Endothelial cell of umbilical vein (primary cell): ENCODE results near the gene CEP170. TPM values are rescaled to one million over a fixed set of nuclear protein-coding genes. Genes with fewer than 3 reads are reported as not detected.

Experiments used
- BruUV-seq: library from RNA; stranded (reverse); fragments of 400-500 nt; replicated peaks from 2 replicates; lab custom pipeline; 2021; lab: Mats Ljungman, UMichigan
- CTCF ChIA-PET: fragments of 300-600, 350-600 bp; sonication (Branson Sonifier 250); formaldehyde crosslinking; loops from one replicate; lab custom pipeline; 2021; ENCODE audit warnings: antibody characterized with exemption, inconsistent platforms; lab: Charles Lee
- POLR2A ChIA-PET: fragments of 300-600, 350-600 bp; sonication (Branson Sonifier 250); formaldehyde crosslinking; loops from one replicate; lab custom pipeline; 2021; ENCODE audit warnings: antibody characterized with exemption, inconsistent platforms; lab: Charles Lee
- DNase-seq: peaks from one replicate; pipeline ENCODE4 v3.0.0-alpha.2; 2011; ENCODE audit warnings: low read depth, low spot score
- FAIRE-seq: peaks from 2 replicates; lab custom pipeline; 2011; peaks lifted over from hg19 to GRCh38; lab: Jason Lieb, UNC
- H2AFZ ChIP-seq: 2 replicates; pipeline ENCODE4 v1.6.0; 2012; ENCODE audit warnings: low read depth, low read length, control low read depth, inconsistent platforms
- H3K27ac ChIP-seq: 2 replicates; pipeline ENCODE4 v1.5.1; 2011; ENCODE audit warnings: low read depth, mild to moderate bottlenecking, control low read depth, low read length, moderate library complexity; ENCODE audit not compliant: insufficient read depth
- H3K27me3 ChIP-seq, 2 experiments: 2 replicates each; pipeline versions ENCODE4 v1.6.0 to v1.6.1; 2011; ENCODE audit warnings: low read length in 2 of 2, mixed read lengths in 1 of 2; ENCODE audit not compliant: control insufficient read depth in 2 of 2, insufficient read depth in 2 of 2
- H3K36me3 ChIP-seq, 2 experiments: 2 replicates in 1 of 2; 3 replicates in 1 of 2; pipeline ENCODE4 v1.5.1; 2011; ENCODE audit warnings: low read length in 2 of 2, mild to moderate bottlenecking in 1 of 2, moderate library complexity in 1 of 2; ENCODE audit not compliant: control insufficient read depth in 2 of 2, insufficient read depth in 2 of 2; ENCODE audit errors: extremely low read depth in 1 of 2
- H3K4me1 ChIP-seq: 3 replicates; pipeline ENCODE4 v1.5.1; 2011; ENCODE audit warnings: mild to moderate bottlenecking, low read length; ENCODE audit not compliant: control insufficient read depth, insufficient read depth; ENCODE audit errors: extremely low read depth
- H3K4me2 ChIP-seq: 2 replicates; pipeline ENCODE4 v1.6.1; 2011; ENCODE audit warnings: low read length, control low read depth, mixed read lengths; ENCODE audit not compliant: insufficient read depth
- H3K4me3 ChIP-seq, 3 experiments: fragments of 200-600 bp in 1 of 3; sonication (generic), shearing (Covaris generic) in 1 of 3; replicated peaks in 1 of 3; 2 replicates each; pipeline ENCODE4 v1.5.1; 2011 to 2016; ENCODE audit warnings: control low read depth in 3 of 3, low read length in 3 of 3, mild to moderate bottlenecking in 2 of 3, inconsistent platforms in 1 of 3, low read depth in 1 of 3, moderate library complexity in 1 of 3; ENCODE audit not compliant: insufficient read depth in 1 of 3
- H3K79me2 ChIP-seq: 2 replicates; pipeline ENCODE4 v1.6.0; 2012; ENCODE audit warnings: low read length, inconsistent platforms; ENCODE audit not compliant: control insufficient read depth, insufficient read depth
- H3K9ac ChIP-seq: replicated peaks from 2 replicates; pipeline ENCODE3; 2011; ENCODE audit warnings: low read length, control low read depth; ENCODE audit not compliant: insufficient read depth; ENCODE audit errors: extremely low read depth
- H3K9me1 ChIP-seq: replicated peaks from 3 replicates; pipeline ENCODE4 v1.6.0; 2011; ENCODE audit warnings: mild to moderate bottlenecking, low read length; ENCODE audit not compliant: control insufficient read depth, insufficient read depth; ENCODE audit errors: extremely low read depth
- H3K9me3 ChIP-seq: replicated peaks from 2 replicates; pipeline ENCODE4 v1.5.1; 2012; ENCODE audit warnings: low read length, inconsistent platforms; ENCODE audit not compliant: control insufficient read depth, insufficient read depth
- H4K20me1 ChIP-seq: replicated peaks from 2 replicates; pipeline ENCODE3; 2011; ENCODE audit warnings: mild to moderate bottlenecking, low read length; ENCODE audit not compliant: control insufficient read depth, insufficient read depth; ENCODE audit errors: extremely low read depth
- EZH2 ChIP-seq: IDR thresholded peaks from 2 replicates; pipeline ENCODE4 v1.6.1; 2012; ENCODE audit warnings: borderline replicate concordance, low read depth, mild to moderate bottlenecking, moderate library complexity, low read length, inconsistent platforms; ENCODE audit not compliant: severe bottlenecking
- FOS ChIP-seq: IDR thresholded peaks from 2 replicates; pipeline ENCODE4 v1.6.1; 2011; ENCODE audit warnings: mild to moderate bottlenecking, low read length, moderate library complexity, borderline replicate concordance; ENCODE audit not compliant: insufficient read depth
- GATA2 ChIP-seq: IDR thresholded peaks from 2 replicates; pipeline ENCODE4 v1.7.0; 2011; ENCODE audit warnings: low read depth, mild to moderate bottlenecking, moderate library complexity, mixed read lengths, low read length; ENCODE audit not compliant: insufficient read length, insufficient read depth
- JUN ChIP-seq: IDR thresholded peaks from 2 replicates; pipeline ENCODE4 v1.6.1; 2011; ENCODE audit warnings: borderline replicate concordance, low read depth; ENCODE audit not compliant: insufficient read length, insufficient read depth
- MYC ChIP-seq: IDR thresholded peaks from one replicate; pipeline ENCODE4 v1.6.1; 2011; ENCODE audit warnings: mild to moderate bottlenecking, low read depth, low read length
- POLR2A ChIP-seq: IDR thresholded peaks from 2 replicates; pipeline ENCODE4 v1.6.1; 2012; ENCODE audit warnings: low read depth, mild to moderate bottlenecking, control low read depth, low read length
- POLR2AphosphoS5 ChIP-seq: IDR thresholded peaks from 2 replicates; pipeline ENCODE4 v1.6.1; 2012; ENCODE audit warnings: low read depth, mild to moderate bottlenecking, control low read depth, low read length, moderate library complexity; ENCODE audit not compliant: insufficient read depth
- dilution Hi-C: fragments of 300-500 bp; cut with MboI; formaldehyde crosslinking; loops from one replicate; pipeline ENCODE4 v1.15.0; 2019; ENCODE audit warnings: low sequenced_read_pairs; ENCODE audit not compliant: extremely low pct_ligation_motif_present
- intact Hi-C: fragments of 100-400 bp; cut with micrococcal nuclease; formaldehyde crosslinking; loops from one replicate; pipeline ENCODE4 v1.10.0; 2022
- polyA plus RNA-seq, 4 experiments: library from polyadenylated mRNA; depleted of rRNA in 3 of 4; stranded (reverse) in 3 of 4; unstranded in 1 of 4; fragments of >200 nt; gene quantifications; 2 replicates each; pipeline versions ENCODE4 v1.2.1 to v1.2.3, GENCODE V29; 2011 to 2012; ENCODE audit warnings: missing spikeins in 1 of 4
- total RNA-seq: library from RNA; stranded (reverse); gene quantifications from 2 replicates; pipeline ENCODE4 v1.2.3, GENCODE V29; 2021
- TF ChIP-seq, protein P1 (sequence below): IDR thresholded peaks from 2 replicates; pipeline ENCODE4 v1.6.1; 2011; ENCODE audit not compliant: insufficient read depth, insufficient read length
- TF ChIP-seq, protein P2 (sequence below), 2 donors: IDR thresholded peaks; 1 replicate in 1 of 2; 2 replicates in 1 of 2; pipeline ENCODE4 v1.5.1; 2011; ENCODE audit warnings: low read length in 2 of 2, mild to moderate bottlenecking in 2 of 2, moderate library complexity in 2 of 2, control low read depth in 1 of 2, inconsistent platforms in 1 of 2, low read depth in 1 of 2; ENCODE audit not compliant: insufficient read depth in 1 of 2; ENCODE audit errors: extremely low read depth in 1 of 2

Gene CEP170
- total and polyA plus RNA-seq, 2 donors (not counting 3 experiments of a cell fraction or from before 2014, with no cell fraction given), result 49.6 to 225 TPM

DNA sequence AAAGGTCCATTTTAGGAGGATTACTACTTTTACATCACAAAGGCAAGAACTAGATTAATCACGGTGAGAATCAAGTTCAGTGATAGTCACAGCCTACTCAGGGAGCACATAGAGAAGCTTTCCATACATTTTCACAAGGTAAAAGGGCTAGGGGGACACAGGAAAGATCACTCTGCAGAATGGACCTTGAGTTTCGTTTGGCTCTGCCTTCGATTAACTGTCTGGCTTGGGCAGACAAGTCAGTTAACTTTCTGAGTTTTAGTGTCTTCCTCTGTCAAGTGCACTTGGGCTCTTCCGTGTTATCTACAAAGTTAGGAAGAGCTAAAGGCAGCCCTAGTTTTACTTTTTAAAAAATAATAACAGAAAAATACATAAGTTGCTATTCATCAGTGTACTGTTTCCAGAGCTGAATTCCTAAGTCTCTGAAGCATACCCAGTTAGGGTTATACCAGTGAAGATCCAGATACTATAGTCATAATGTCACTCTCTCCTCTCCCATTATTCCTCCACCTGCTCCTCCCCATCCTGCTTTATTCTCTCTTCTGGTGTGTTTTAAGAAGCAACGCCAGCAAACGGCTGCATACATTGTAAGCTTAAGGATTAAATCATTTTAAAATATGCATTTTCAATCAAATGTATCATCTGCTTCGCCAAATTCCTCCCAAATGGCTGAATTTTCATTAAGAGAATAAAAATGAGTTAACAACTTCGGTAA is 1.7 kb downstream of the CEP170 start:
- intact Hi-C loops, result loop anchor here (10.0 kb wide), 1 partner anchor 79 kb away; no protein-coding TSS in a partner anchor
- dilution Hi-C loops, result no loop called here
- no TSS peak for BruUV-seq
- TF ChIP-seq POLR2AphosphoS5 (peak; percentile 18), GATA2 (no peak)
- H3K9me3 ChIP-seq, result no peaks in the 10 kb centered on the region
- peaks cover 3% of the 10 kb centered on the region for H4K20me1 ChIP-seq
- no peaks in the 10 kb centered on the region for H3K9me1 ChIP-seq
- DNase-seq (peak; percentile 51), FAIRE-seq (no peak)
- H3K4me3 ChIP-seq, result peak overlapping the region; percentile 55 to 97 (median 93)
- H3K4me2 ChIP-seq, result peak overlapping the region; percentile 98
- peak overlapping the region; percentile 72 for H3K27ac ChIP-seq
- POLR2A ChIA-PET, result no interaction called here
- H3K36me3 ChIP-seq, result no peaks in the 10 kb centered on the region
- peaks cover 90% of the 10 kb centered on the region for H3K79me2 ChIP-seq
- peaks cover 46% of the 10 kb centered on the region for H3K4me1 ChIP-seq
- H3K27me3 ChIP-seq, result no peaks in the 10 kb centered on the region
- H2AFZ ChIP-seq, result no peak overlapping the region
- H3K9ac ChIP-seq, result peak overlapping the region; percentile 94
- CTCF ChIA-PET, result interaction anchor here (0.9 kb wide), 1 partner anchor 69 kb away, joined by 3 read pairs; no protein-coding TSS in a partner anchor

DNA sequence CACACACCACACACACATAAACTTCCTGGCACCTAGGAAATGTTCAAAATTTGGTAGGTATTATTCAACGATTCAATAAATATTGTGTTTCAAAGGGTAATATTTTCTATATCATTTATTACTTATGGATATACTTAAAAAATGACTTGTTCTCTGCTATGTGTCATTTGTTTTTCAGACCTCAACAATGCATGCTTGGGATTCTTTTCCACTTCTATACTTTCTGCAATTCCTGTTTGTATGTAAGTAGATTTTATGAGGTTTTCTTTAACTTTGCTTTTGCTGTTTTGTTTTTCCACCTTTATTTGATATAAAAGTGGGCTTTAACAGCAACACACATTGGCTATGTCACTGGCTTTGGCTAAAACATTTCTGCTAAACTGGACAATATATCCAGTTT is 3.5 kb downstream of the CEP170 start:
- dilution Hi-C loops (no loop called here), intact Hi-C loops (loop anchor here (10.0 kb wide), 1 partner anchor 77 kb away; no protein-coding TSS in a partner anchor)
- peaks cover 12% of the 10 kb centered on the region for H4K20me1 ChIP-seq
- CTCF ChIA-PET, result interaction anchor here (1.5 kb wide), 1 partner anchor 43 kb away, joined by 3 read pairs; no protein-coding TSS in a partner anchor
- POLR2A ChIA-PET, result no interaction called here
- DNase-seq (peak; percentile 59), FAIRE-seq (no peak)
- H3K36me3 ChIP-seq, result no peaks in the 10 kb centered on the region
- TF ChIP-seq, protein P1, sequence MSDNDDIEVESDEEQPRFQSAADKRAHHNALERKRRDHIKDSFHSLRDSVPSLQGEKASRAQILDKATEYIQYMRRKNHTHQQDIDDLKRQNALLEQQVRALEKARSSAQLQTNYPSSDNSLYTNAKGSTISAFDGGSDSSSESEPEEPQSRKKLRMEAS, result no peak
- TF ChIP-seq MYC (no peak), EZH2 (no peak), POLR2AphosphoS5 (no peak), POLR2A (no peak), GATA2 (no peak), JUN (no peak), FOS (no peak)
- TF ChIP-seq, protein P2, sequence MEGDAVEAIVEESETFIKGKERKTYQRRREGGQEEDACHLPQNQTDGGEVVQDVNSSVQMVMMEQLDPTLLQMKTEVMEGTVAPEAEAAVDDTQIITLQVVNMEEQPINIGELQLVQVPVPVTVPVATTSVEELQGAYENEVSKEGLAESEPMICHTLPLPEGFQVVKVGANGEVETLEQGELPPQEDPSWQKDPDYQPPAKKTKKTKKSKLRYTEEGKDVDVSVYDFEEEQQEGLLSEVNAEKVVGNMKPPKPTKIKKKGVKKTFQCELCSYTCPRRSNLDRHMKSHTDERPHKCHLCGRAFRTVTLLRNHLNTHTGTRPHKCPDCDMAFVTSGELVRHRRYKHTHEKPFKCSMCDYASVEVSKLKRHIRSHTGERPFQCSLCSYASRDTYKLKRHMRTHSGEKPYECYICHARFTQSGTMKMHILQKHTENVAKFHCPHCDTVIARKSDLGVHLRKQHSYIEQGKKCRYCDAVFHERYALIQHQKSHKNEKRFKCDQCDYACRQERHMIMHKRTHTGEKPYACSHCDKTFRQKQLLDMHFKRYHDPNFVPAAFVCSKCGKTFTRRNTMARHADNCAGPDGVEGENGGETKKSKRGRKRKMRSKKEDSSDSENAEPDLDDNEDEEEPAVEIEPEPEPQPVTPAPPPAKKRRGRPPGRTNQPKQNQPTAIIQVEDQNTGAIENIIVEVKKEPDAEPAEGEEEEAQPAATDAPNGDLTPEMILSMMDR (IDR thresholded peaks at IDR 0.05; ENCODE audit: extremely low read depth in 1 of 2, insufficient read depth in 1 of 2, low read depth in 1 of 2, low read length in 2 of 2), result no peak
- H3K4me3 ChIP-seq, result peak overlapping the region in 2 of 3 experiments; percentile 93 to 97
- peaks cover 90% of the 10 kb centered on the region for H3K79me2 ChIP-seq
- no TSS peak for BruUV-seq
- H3K4me1 ChIP-seq, result peaks cover 44% of the 10 kb centered on the region
- peak overlapping the region; percentile 94 for H3K9ac ChIP-seq
- no peaks in the 10 kb centered on the region for H3K27me3 ChIP-seq
- H2AFZ ChIP-seq, result no peak overlapping the region
- H3K27ac ChIP-seq, result peak overlapping the region; percentile 72
- H3K4me2 ChIP-seq, result peak overlapping the region; percentile 98
- H3K9me3 ChIP-seq, result no peaks in the 10 kb centered on the region
- no peaks in the 10 kb centered on the region for H3K9me1 ChIP-seq
